A673 (cell line): Measurements from ENCODE around the gene HYCC1.

Experiments
- CTCF ChIP-seq: fragments of 300-800, 200-600 bp; sonication (generic); conservative IDR thresholded peaks from 2 replicates; pipeline ENCODE4 v1.5.1; 2017; ENCODE audit warnings: low read depth, mild to moderate bottlenecking, antibody characterized with exemption, low read length, moderate library complexity, mixed read lengths
- EZH2 ChIP-seq: fragments of 200-600 bp; sonication (generic); IDR thresholded peaks from 2 replicates; pipeline ENCODE4 v1.6.1; 2017; ENCODE audit warnings: borderline replicate concordance, low read depth, mild to moderate bottlenecking, mixed read lengths, antibody characterized with exemption, low read length; ENCODE audit not compliant: poor library complexity, severe bottlenecking

- TF ChIP-seq CTCF, result no peak; the same call in 1 of the 2 replicates
- TF ChIP-seq EZH2, result no peak
Observed at GRCh38 chr7:23012908-23013714, 819 bp downstream of the HYCC1 start.
